NT2/D1 (cell line): ENCODE data around the gene STON1.
"Not testable (repeated sequence)": the region's sequence is repeated elsewhere in the genome, so short reads cannot be mapped to it uniquely, and the experiment has no call there.

ENCODE experiments used
- SUZ12 ChIP-seq: IDR thresholded peaks from 2 replicates; pipeline ENCODE4 v1.6.1; 2011; ENCODE audit not compliant: insufficient read length, insufficient read depth; ENCODE audit errors: extremely low read depth
- YY1 ChIP-seq: IDR thresholded peaks from 2 replicates; pipeline ENCODE4 v1.6.1; 2011; ENCODE audit not compliant: insufficient read length, insufficient read depth

GRCh38 chr2:48524756-48525155 is 5.2 kb upstream of the STON1 start:
- not testable (repeated sequence) for TF ChIP-seq YY1, SUZ12
